H9 (cell line): Measurements from ENCODE around the gene CBX3. TPM values are rescaled to one million over a fixed set of nuclear protein-coding genes. Genes with fewer than 3 reads are reported as not detected.

Experiments
- DNase-seq: peaks from one replicate; pipeline ENCODE4 v3.0.0-alpha.2; 2017
- H2AFZ ChIP-seq: one replicate; pipeline ENCODE4 v1.6.1; 2013; ENCODE audit warnings: mild to moderate bottlenecking, low read length, control low read depth, moderate library complexity
- H2AK5ac ChIP-seq: 2 replicates; pipeline ENCODE4 v1.6.1; 2013; ENCODE audit warnings: low read length, control low read depth, mixed read lengths; ENCODE audit not compliant: insufficient read length
- H2BK120ac ChIP-seq: one replicate; pipeline ENCODE4 v1.6.1; 2013; ENCODE audit warnings: low read depth, mild to moderate bottlenecking, low read length, control low read depth, inconsistent platforms; ENCODE audit not compliant: poor library complexity, severe bottlenecking
- H2BK12ac ChIP-seq: 2 replicates; pipeline ENCODE4 v1.6.1; 2013; ENCODE audit warnings: low read length, control low read depth, mixed read lengths, low read depth; ENCODE audit not compliant: insufficient read length
- H2BK15ac ChIP-seq: 2 replicates; pipeline ENCODE4 v1.6.1; 2013; ENCODE audit warnings: low read depth, low read length, control low read depth
- H2BK20ac ChIP-seq: one replicate; pipeline ENCODE4 v1.6.1; 2013; ENCODE audit warnings: low read depth, mild to moderate bottlenecking, low read length, control low read depth, inconsistent platforms; ENCODE audit not compliant: poor library complexity, severe bottlenecking
- H2BK5ac ChIP-seq: 2 replicates; pipeline ENCODE4 v1.6.1; 2013; ENCODE audit warnings: low read length, control low read depth, mixed read lengths; ENCODE audit not compliant: insufficient read length
- H3K14ac ChIP-seq: 2 replicates; pipeline ENCODE4 v1.6.1; 2013; ENCODE audit warnings: low read length, control low read depth; ENCODE audit not compliant: insufficient read depth
- H3K18ac ChIP-seq: 2 replicates; pipeline ENCODE4 v1.6.1; 2013; ENCODE audit warnings: low read depth, mild to moderate bottlenecking, mixed read lengths, low read length, control low read depth; ENCODE audit not compliant: insufficient read length
- H3K23ac ChIP-seq: 2 replicates; pipeline ENCODE4 v1.6.1; 2013; ENCODE audit warnings: low read length, control low read depth, mixed read lengths, low read depth; ENCODE audit not compliant: insufficient read length
- H3K23me2 ChIP-seq: 2 replicates; pipeline ENCODE4 v1.6.1; 2013; ENCODE audit warnings: low read depth, mild to moderate bottlenecking, mixed read lengths, low read length, control low read depth; ENCODE audit not compliant: insufficient read length, poor library complexity, severe bottlenecking
- H3K27ac ChIP-seq: 2 replicates; pipeline ENCODE4 v1.5.1; 2013; ENCODE audit warnings: low read length, control low read depth, mixed read lengths, low read depth; ENCODE audit not compliant: insufficient read length
- H3K27me3 ChIP-seq: 2 replicates; pipeline ENCODE4 v1.6.1; 2013; ENCODE audit warnings: low read length, control low read depth, inconsistent platforms; ENCODE audit not compliant: insufficient read depth
- H3K4ac ChIP-seq: 2 replicates; pipeline ENCODE4 v1.6.1; 2013; ENCODE audit warnings: low read depth, mild to moderate bottlenecking, control low read depth, inconsistent platforms, low read length, moderate library complexity
- H3K4me1 ChIP-seq: 2 replicates; pipeline ENCODE4 v1.6.1; 2013; ENCODE audit warnings: low read length, control low read depth, inconsistent platforms; ENCODE audit not compliant: insufficient read depth
- H3K4me2 ChIP-seq: 2 replicates; pipeline ENCODE4 v1.6.1; 2013; ENCODE audit warnings: low read length, control low read depth, mixed read lengths; ENCODE audit not compliant: insufficient read length, insufficient read depth
- H3K56ac ChIP-seq: 2 replicates; pipeline ENCODE4 v1.6.1; 2013; ENCODE audit warnings: low read depth, mild to moderate bottlenecking, mixed read lengths, low read length, control low read depth; ENCODE audit not compliant: insufficient read length
- H3K79me1 ChIP-seq: 2 replicates; pipeline ENCODE4 v1.6.1; 2013; ENCODE audit warnings: low read depth, mild to moderate bottlenecking, moderate library complexity, low read length, control low read depth, inconsistent platforms; ENCODE audit not compliant: insufficient read depth, poor library complexity, severe bottlenecking
- H3K79me2 ChIP-seq: 2 replicates; pipeline ENCODE4 v1.6.1; 2013; ENCODE audit warnings: low read length, control low read depth, inconsistent platforms; ENCODE audit not compliant: insufficient read depth
- H3K9ac ChIP-seq: 2 replicates; pipeline ENCODE4 v1.6.1; 2013; ENCODE audit warnings: low read length, control low read depth, mixed read lengths; ENCODE audit not compliant: insufficient read length; ENCODE audit errors: extremely low read depth
- H3K9me3 ChIP-seq: one replicate; pipeline ENCODE4 v1.6.1; 2013; ENCODE audit warnings: low read depth, low read length, inconsistent platforms; ENCODE audit not compliant: control insufficient read depth
- H3T11ph ChIP-seq: one replicate; pipeline ENCODE4 v1.6.1; 2013; ENCODE audit warnings: mild to moderate bottlenecking, low read length, control low read depth, inconsistent platforms
- H4K20me1 ChIP-seq: one replicate; pipeline ENCODE4 v1.6.1; 2013; ENCODE audit not compliant: control insufficient read depth, insufficient read length, insufficient read depth
- H4K5ac ChIP-seq: 2 replicates; pipeline ENCODE4 v1.6.1; 2013; ENCODE audit warnings: low read depth, mild to moderate bottlenecking, mixed read lengths, low read length, control low read depth; ENCODE audit not compliant: insufficient read length
- H4K8ac ChIP-seq: replicated peaks from 2 replicates; pipeline ENCODE4 v1.6.1; 2013; ENCODE audit warnings: low read length, control low read depth, mixed read lengths, low read depth; ENCODE audit not compliant: insufficient read length
- H4K91ac ChIP-seq: 2 replicates; pipeline ENCODE4 v1.6.1; 2013; ENCODE audit warnings: low read depth, mild to moderate bottlenecking, moderate library complexity, mixed read lengths, low read length, control low read depth; ENCODE audit not compliant: insufficient read length
- H3K27ac Mint-ChIP-seq, 3 experiments: 2 replicates in 2 of 3; 3 replicates in 1 of 3; pipeline ENCODE4 v1.8.0; 2020 to 2021; ENCODE audit warnings: mixed read lengths in 3 of 3, mild to moderate bottlenecking in 1 of 3, moderate library complexity in 1 of 3
- H3K27me3 Mint-ChIP-seq: 2 replicates; pipeline ENCODE4 v1.8.0; 2021; ENCODE audit warnings: low read depth, mild to moderate bottlenecking, moderate library complexity, mixed read lengths
- H3K36me3 Mint-ChIP-seq, 3 experiments: 2 replicates in 2 of 3; 3 replicates in 1 of 3; pipeline ENCODE4 v1.8.0; 2020 to 2021; ENCODE audit warnings: low read depth in 3 of 3, mixed read lengths in 3 of 3; ENCODE audit not compliant: insufficient read depth in 1 of 3
- H3K4me1 Mint-ChIP-seq, 2 experiments: 2 replicates each; pipeline ENCODE4 v1.8.0; 2020; ENCODE audit warnings: mixed read lengths in 2 of 2
- H3K4me3 Mint-ChIP-seq, 2 experiments: 2 replicates in 1 of 2; 3 replicates in 1 of 2; pipeline ENCODE4 v1.8.0; 2020 to 2021; ENCODE audit warnings: mild to moderate bottlenecking in 2 of 2, mixed read lengths in 2 of 2, moderate library complexity in 1 of 2
- H3K9me3 Mint-ChIP-seq, 2 experiments: 2 replicates in 1 of 2; 3 replicates in 1 of 2; pipeline ENCODE4 v1.8.0; 2020; ENCODE audit warnings: mild to moderate bottlenecking in 2 of 2, mixed read lengths in 2 of 2, moderate library complexity in 1 of 2
- CTCF ChIP-seq: fragments of 200-600 bp; sonication (generic); conservative IDR thresholded peaks from 3 replicates; pipeline ENCODE4 v1.8.0; 2021; ENCODE audit warnings: antibody characterized with exemption, mild to moderate bottlenecking
- WGBS: extraction: QIAGEN DNeasy Blood & Tissue Kit; methylation state at CpG from one replicate; pipeline ENCODE4 v1.1.7; 2013; ENCODE audit warnings: missing lambda C conversion rate, low lambda C conversion rate, mixed read lengths; ENCODE audit not compliant: insufficient read length; ENCODE audit errors: extremely low coverage; 5-methylcytosine and 5-hydroxymethylcytosine counted together
- total RNA-seq: library from RNA; stranded (reverse); gene quantifications from 2 replicates; pipeline ENCODE4 v1.2.1, GENCODE V29; 2021

CBX3 gene
- total RNA-seq, 1 experiment from 2014 or later: 288 TPM

- Histone ChIP-seq H4K20me1 (no peaks in the 10 kb centered on the region), H3K27me3 (no peaks in the 10 kb centered on the region), H3K9ac (no peak overlapping the region), H2BK120ac (no peak overlapping the region), H3K4me1 (peaks cover 29% of the 10 kb centered on the region), H3K9me3 (no peaks in the 10 kb centered on the region), H4K5ac (no peak overlapping the region), H2BK20ac (no peak overlapping the region), H4K8ac (no peak overlapping the region), H3K56ac (no peak overlapping the region), H2BK15ac (no peak overlapping the region), H3K4me2 (no peak overlapping the region), H3K14ac (no peak overlapping the region), H3K79me2 (peaks cover 69% of the 10 kb centered on the region; the same call in 1 of the 2 replicates), H2AK5ac (no peak overlapping the region), H3K23ac (no peak overlapping the region), H3K4ac (no peak overlapping the region), H2AFZ (no peak overlapping the region), H3K18ac (no peak overlapping the region), H3K27ac (no peak overlapping the region), H2BK5ac (no peak overlapping the region), H3K79me1 (peaks cover 7% of the 10 kb centered on the region), H3T11ph (no peak overlapping the region), H2BK12ac (no peak overlapping the region), H3K23me2 (no peaks in the 10 kb centered on the region), H4K91ac (no peak overlapping the region)
- peaks cover 1% of the 10 kb centered on the region; the same call in 1 of the 2 replicates for H3K27me3 Mint-ChIP-seq
- H3K36me3 Mint-ChIP-seq: peaks cover 3 to 39% (median 14%) of the 10 kb centered on the region in 3 experiments; a peak in 6 of 7 replicates
- H3K4me1 Mint-ChIP-seq: peaks cover 44 to 57% of the 10 kb centered on the region in 2 experiments
- no peak overlapping the region for H3K27ac Mint-ChIP-seq
- no peak for DNase-seq
- H3K4me3 Mint-ChIP-seq: peak overlapping the region in 1 of 2 experiments; percentile 19; a peak in 1 of 5 replicates
- H3K9me3 Mint-ChIP-seq: peaks cover 0 to 3% of the 10 kb centered on the region in 2 experiments; a peak in 4 of 5 replicates
- no peak for TF ChIP-seq CTCF
- no CpG with 5 or more reads among the region's 2 CpGs for WGBS
Observed at GRCh38 chr7:26160896-26161295, 40.6 kb upstream of the CBX3 start.
